ENCODE data around the gene MYO3B. TPM values are rescaled to one million over a fixed set of nuclear protein-coding genes. Genes with fewer than 3 reads are reported as not detected.

Gene MYO3B
- polyA plus RNA-seq, 2 of the 4 experiments (the other 2 are of a cell fraction): 0.01 TPM; not detected in 1

- ATAC-seq (no peak), DNase-seq (ENCODE audit: low read depth in 1 of 2, low spot score in 1 of 2) (no peak), FAIRE-seq (no peak)
- Histone ChIP-seq H3K4me2 (no peak overlapping the region), H3K9me3 (peaks cover under 1% of the 10 kb centered on the region; the same call in 2 of the 3 replicates), H3K27ac (no peak overlapping the region), H3K4me1 (0 out of 3 replicates have a peak, but pooled peaks cover 6% of the 10 kb centered on the region), H3K4me3 (no peak overlapping the region)
- ChIA-PET POLR2A (no interaction called here), CTCF (interaction anchor here (1.0 to 1.3 kb wide), 2 partner anchors 11 to 24 kb away, joined by 3 read pairs; no protein-coding TSS in a partner anchor)
- 85% methylated on average over 3 of the region's 3 CpGs for WGBS (ENCODE audit: missing lambda C conversion rate)
- TF ChIP-seq FOXS1 (CRISPR knock-in tag; IDR thresholded peaks at IDR 0.05): no peak
- TF ChIP-seq FOSB (CRISPR knock-in tag; IDR thresholded peaks at IDR 0.05): no peak
- TF ChIP-seq E2F6 (IDR thresholded peaks at IDR 0.05; ENCODE audit: borderline replicate concordance, low read depth): no peak
These were observed 2.2 kb downstream of the MYO3B start for GRCh38 chr2:170180031-170180566.

- Histone ChIP-seq H3K27ac (no peak overlapping the region), H3K4me3 (no peak overlapping the region), H3K4me1 (0 out of 3 replicates have a peak, but pooled peaks cover 6% of the 10 kb centered on the region), H3K4me2 (no peak overlapping the region), H3K9me3 (peaks cover 10% of the 10 kb centered on the region)
- no peak for TF ChIP-seq NFE2L2 (conservative IDR thresholded peaks at IDR 0.05; ENCODE audit: low read length)
- no peak for TF ChIP-seq HOXB5 (CRISPR knock-in tag; IDR thresholded peaks at IDR 0.05)
- TF ChIP-seq TFCP2L1 (CRISPR knock-in tag; IDR thresholded peaks at IDR 0.05): no peak
- no peak for TF ChIP-seq EP300 (IDR thresholded peaks at IDR 0.05)
- no peak for TF ChIP-seq HOXA7 (CRISPR knock-in tag; IDR thresholded peaks at IDR 0.05)
- no peak for TF ChIP-seq ZC3H11A (IDR thresholded peaks at IDR 0.05)
- no peak for TF ChIP-seq MAZ (IDR thresholded peaks at IDR 0.05; ENCODE audit: borderline replicate concordance, low read depth, low read length)
- no peak for TF ChIP-seq EHMT2 (IDR thresholded peaks at IDR 0.05; ENCODE audit: low read depth)
- DNase-seq (ENCODE audit: low read depth in 1 of 2, low spot score in 1 of 2): no peak
- no peak for ATAC-seq
- no peak for FAIRE-seq
- POLR2A ChIA-PET: no interaction called here
- CTCF ChIA-PET: interaction anchor here (0.7 kb wide), 1 partner anchor 9 kb away, joined by 3 read pairs; no protein-coding TSS in a partner anchor
- WGBS (ENCODE audit: missing lambda C conversion rate): 94% methylated on average over 5 of the region's 5 CpGs
These were observed 3.7 kb downstream of the MYO3B start for GRCh38 chr2:170181602-170182001.

- no peaks in the 10 kb centered on the region for H3K4me1 ChIP-seq
- CTCF ChIA-PET: no interaction called here
These were observed 7.4 kb downstream of the MYO3B start for GRCh38 chr2:170185319-170185718.

GRCh38 chr2:170189757-170190156, 11.8 kb downstream of the MYO3B start:
- TF ChIP-seq KDM5A (IDR thresholded peaks at IDR 0.05) (no peak), CBX2 (IDR thresholded peaks at IDR 0.05; ENCODE audit: borderline replicate concordance, low read depth) (no peak), ELK1 (IDR thresholded peaks at IDR 0.05; ENCODE audit: low read depth, low read length) (no peak), ESRRA (IDR thresholded peaks at IDR 0.05; ENCODE audit: borderline replicate concordance, low read length) (no peak), HOXB5 (CRISPR knock-in tag; IDR thresholded peaks at IDR 0.05) (no peak), RNF2 (IDR thresholded peaks at IDR 0.05; ENCODE audit: borderline replicate concordance, low read depth) (no peak), SMC3 (IDR thresholded peaks at IDR 0.05) (no peak), USF2 (IDR thresholded peaks at IDR 0.05) (no peak), MAZ (IDR thresholded peaks at IDR 0.05; ENCODE audit: borderline replicate concordance, low read depth, low read length) (no peak), ATOH8 (CRISPR knock-in tag; IDR thresholded peaks at IDR 0.05; ENCODE audit: low read depth) (no peak), POLR2A (IDR thresholded peaks at IDR 0.05; ENCODE audit: low read length) (no peak), RFX5 (IDR thresholded peaks at IDR 0.05) (no peak), HDAC2 (IDR thresholded peaks at IDR 0.05) (no peak), NFE2L2 (conservative IDR thresholded peaks at IDR 0.05; ENCODE audit: low read length) (no peak), BHLHE40 (IDR thresholded peaks at IDR 0.05; ENCODE audit: low read depth, low read length) (no peak), ZSCAN20 (CRISPR knock-in tag; IDR thresholded peaks at IDR 0.05) (no peak), JUNB (IDR thresholded peaks at IDR 0.05) (no peak)
- ATAC-seq (no peak), FAIRE-seq (no peak), DNase-seq (ENCODE audit: low read depth in 1 of 2, low spot score in 1 of 2) (no peak)
- no peak overlapping the region for H3K4me2 ChIP-seq
- peaks cover 18% of the 10 kb centered on the region for H3K9me3 ChIP-seq
- CTCF ChIA-PET: interaction anchor here (0.7 kb wide), 1 partner anchor 9 kb away, joined by 3 read pairs; no protein-coding TSS in a partner anchor
- H3K27ac ChIP-seq: no peak overlapping the region
- no peaks in the 10 kb centered on the region for H3K4me1 ChIP-seq
- H3K4me3 ChIP-seq: no peak overlapping the region
- POLR2A ChIA-PET: no interaction called here

More at GRCh38 chr2:170185319-170185718, 7.4 kb downstream of the MYO3B start:
- POLR2A ChIA-PET: no interaction called here
- no peak for FAIRE-seq
- Histone ChIP-seq H3K9me3 (peaks cover 18% of the 10 kb centered on the region), H3K27ac (no peak overlapping the region), H3K4me2 (no peak overlapping the region), H3K4me3 (no peak overlapping the region)
- no peak for DNase-seq (ENCODE audit: low read depth in 1 of 2, low spot score in 1 of 2)
- TF ChIP-seq KDM1A (IDR thresholded peaks at IDR 0.05; ENCODE audit: low read depth) (0 out of 2 replicates have a peak, but pooled peaks have one; percentile 50), MAFK (IDR thresholded peaks at IDR 0.05; ENCODE audit: partially characterized antibody) (no peak)
- no peak for ATAC-seq
